GM12878 (cell line): ENCODE data around the gene ARL3. TPM values are rescaled to one million over a fixed set of nuclear protein-coding genes. Genes with fewer than 3 reads are reported as not detected.

Experiments
- ATAC-seq: fragments of 200-7000 bp; cut with Tn5 transposase; 3 replicates; pipeline ENCODE4 v1.9.1; 2020; ENCODE audit warnings: mild to moderate bottlenecking, moderate library complexity
- BruUV-seq: library from RNA; stranded (reverse); fragments of 400-500 nt; replicated peaks from 2 replicates; lab custom pipeline; 2021; lab: Mats Ljungman, UMichigan
- CTCF ChIA-PET: fragments of 300-600 bp; sonication (Branson Sonifier 250); formaldehyde crosslinking; extraction: SDS; loops from one replicate; lab custom pipeline; 2021; ENCODE audit warnings: inconsistent platforms; lab: Yijun Ruan, JAX
- POLR2A ChIA-PET: fragments of 350-600 bp; formaldehyde crosslinking; extraction: SDS; loops from one replicate; lab custom pipeline; 2021; ENCODE audit warnings: inconsistent platforms; lab: Charles Lee
- RAD21 ChIA-PET: fragments of 300-600 bp; sonication (Branson Sonifier 250); formaldehyde crosslinking; loops from one replicate; lab custom pipeline; 2023; ENCODE audit warnings: antibody characterized with exemption; ENCODE audit not compliant: unreplicated experiment; lab: Charles Lee
- SMC1A ChIA-PET: fragments of 300-600 bp; sonication (Branson Sonifier 250); formaldehyde crosslinking; loops from one replicate; lab custom pipeline; 2023; ENCODE audit not compliant: unreplicated experiment, uncharacterized antibody; lab: Charles Lee
- DNase-seq: peaks from one replicate; pipeline ENCODE4 v3.0.0-alpha.2; 2011; ENCODE audit warnings: low read depth, low spot score
- FAIRE-seq: peaks from 3 replicates; lab custom pipeline; 2011; peaks lifted over from hg19 to GRCh38; lab: Jason Lieb, UNC
- H2AFZ ChIP-seq: 2 replicates; pipeline ENCODE4 v1.6.0; 2011; ENCODE audit warnings: low read depth, low read length, control low read depth; ENCODE audit not compliant: control insufficient read depth
- H3K27ac ChIP-seq: 2 replicates; pipeline ENCODE4 v1.5.1; 2011; ENCODE audit warnings: control low read depth; ENCODE audit not compliant: control insufficient read depth, insufficient read depth
- H3K27me3 ChIP-seq, 2 experiments: replicated peaks in 1 of 2; 2 replicates each; pipeline versions ENCODE4 v1.6.0 to v1.6.1; 2011; ENCODE audit warnings: low read length in 1 of 2; ENCODE audit not compliant: control insufficient read depth in 2 of 2, insufficient read depth in 2 of 2
- H3K36me3 ChIP-seq, 2 experiments: 2 replicates each; pipeline ENCODE4 v1.5.1; 2011; ENCODE audit warnings: low read length in 1 of 2; ENCODE audit not compliant: control insufficient read depth in 2 of 2, insufficient read depth in 2 of 2
- H3K4me1 ChIP-seq: 2 replicates; pipeline ENCODE4 v1.6.1; 2011; ENCODE audit warnings: mild to moderate bottlenecking, low read length, moderate library complexity, mixed read lengths; ENCODE audit not compliant: control insufficient read depth, insufficient read depth
- H3K4me2 ChIP-seq: 2 replicates; pipeline ENCODE4 v1.6.0; 2011; ENCODE audit warnings: control low read depth; ENCODE audit not compliant: control insufficient read depth, insufficient read depth
- H3K4me3 ChIP-seq: fragments of 200-600 bp; sonication (generic); 2 replicates; pipeline ENCODE4 v1.5.1; 2016
- H3K79me2 ChIP-seq: 2 replicates; pipeline ENCODE4 v1.6.0; 2011; ENCODE audit warnings: low read length; ENCODE audit not compliant: control insufficient read depth, insufficient read depth
- H3K9ac ChIP-seq: 2 replicates; pipeline ENCODE4 v1.8.0; 2011; ENCODE audit warnings: low read length, control low read depth, mixed read lengths; ENCODE audit not compliant: control insufficient read depth, insufficient read depth
- H3K9me3 ChIP-seq: replicated peaks from 3 replicates; pipeline ENCODE4 v1.5.1; 2011; ENCODE audit warnings: mild to moderate bottlenecking, low read length; ENCODE audit not compliant: control insufficient read depth, insufficient read depth
- H4K20me1 ChIP-seq: 2 replicates; pipeline ENCODE4 v1.6.0; 2011; ENCODE audit not compliant: control insufficient read depth, insufficient read depth
- CREB1 ChIP-seq: IDR thresholded peaks from 2 replicates; pipeline ENCODE4 v1.6.1; 2012; ENCODE audit warnings: low read depth, mild to moderate bottlenecking, inconsistent platforms
- ESRRA ChIP-seq: IDR thresholded peaks from 2 replicates; pipeline ENCODE4 v1.6.1; 2012; ENCODE audit warnings: mild to moderate bottlenecking, low read length, improper control_type of control experiment
- HDAC6 ChIP-seq: fragments of 200-600 bp; sonication (generic); IDR thresholded peaks from one replicate; pipeline ENCODE4 v1.8.0; 2017; ENCODE audit warnings: antibody characterized with exemption; ENCODE audit not compliant: unreplicated experiment
- NFIC ChIP-seq: IDR thresholded peaks from 2 replicates; pipeline ENCODE4 v1.6.1; 2012; ENCODE audit warnings: low read depth, mild to moderate bottlenecking, inconsistent platforms, low read length, moderate library complexity
- NFYA ChIP-seq: IDR thresholded peaks from 2 replicates; pipeline ENCODE4 v1.6.1; 2011; ENCODE audit warnings: low read depth, mild to moderate bottlenecking, low read length, improper control_type of control experiment, borderline replicate concordance
- NRF1 ChIP-seq: conservative IDR thresholded peaks from 2 replicates; pipeline ENCODE4 v1.6.1; 2011; ENCODE audit warnings: mild to moderate bottlenecking, low read depth, low read length, improper control_type of control experiment
- POLR2AphosphoS2 ChIP-seq: IDR thresholded peaks from 2 replicates; pipeline ENCODE4 v1.6.1; 2011; ENCODE audit warnings: low read depth, mild to moderate bottlenecking, low read length, improper control_type of control experiment, moderate library complexity
- SUZ12 ChIP-seq: fragments of 200-600 bp; sonication (generic); IDR thresholded peaks from one replicate; pipeline ENCODE4 v1.6.1; 2018; ENCODE audit warnings: antibody characterized with exemption, mild to moderate bottlenecking; ENCODE audit not compliant: unreplicated experiment
- TCF7 ChIP-seq: IDR thresholded peaks from 2 replicates; pipeline ENCODE4 v1.6.1; 2014; ENCODE audit warnings: antibody characterized with exemption, borderline replicate concordance
- ZNF217 ChIP-seq: fragments of 450-650 bp; IDR thresholded peaks from 2 replicates; pipeline ENCODE4 v1.6.1; 2017; ENCODE audit warnings: antibody characterized with exemption, mild to moderate bottlenecking
- WGBS: methylation state at CpG from one replicate; pipeline ENCODE4 v1.1.6; 2016; ENCODE audit warnings: low lambda C conversion rate; ENCODE audit not compliant: insufficient replicate concordance, insufficient coverage; ENCODE audit errors: missing lambda C conversion rate; 5-methylcytosine and 5-hydroxymethylcytosine counted together
- in situ Hi-C: fragments of 300-500 bp; cut with MboI; formaldehyde crosslinking; loops from 9 replicates; pipeline ENCODE4 v1.14.3; 2018; ENCODE audit warnings: mixed read lengths
- intact Hi-C: fragments of 100-400 bp; cut with micrococcal nuclease; formaldehyde crosslinking; loops from one replicate; pipeline ENCODE4 v1.14.2; 2022; ENCODE audit not compliant: unreplicated experiment
- polyA plus RNA-seq, 11 experiments: library from polyadenylated mRNA; depleted of rRNA in 4 of 11; unstranded in 6 of 11; stranded (reverse) in 5 of 11; fragments of >200 nt; fragmentation: Nextera tagmentation in 4 of 11; fragmentation: Illumina TruSeq in 1 of 11; extraction: Ambion mirVana in 4 of 11; extraction: Trizol in 1 of 11; gene quantifications; 1 replicate in 1 of 11; 2 replicates in 10 of 11; pipeline versions ENCODE4 v1.2.1 to v1.2.3, GENCODE V29; 2011 to 2016; ENCODE audit warnings: inconsistent platforms in 2 of 11, missing spikeins in 2 of 11, low read depth in 1 of 11
- total RNA-seq, 4 experiments: library from RNA; depleted of rRNA in 3 of 4; stranded (reverse); fragments of >200 nt in 3 of 4; fragmentation: Illumina TruSeq in 1 of 4; extraction: Trizol in 1 of 4; gene quantifications; 2 replicates each; pipeline versions ENCODE4 v1.2.1 to v1.2.3, GENCODE V29; 2013 to 2021
- TF ChIP-seq, protein P1 (sequence below): fragments of 450-650 bp; IDR thresholded peaks from 2 replicates; pipeline ENCODE4 v1.6.1; 2018; ENCODE audit warnings: mild to moderate bottlenecking, low read depth, moderate library complexity; ENCODE audit not compliant: partially characterized antibody
- TF ChIP-seq, protein P2 (sequence below): fragments of 450-650 bp; IDR thresholded peaks from 2 replicates; pipeline ENCODE4 v1.6.1; 2018; ENCODE audit warnings: borderline replicate concordance, mild to moderate bottlenecking; ENCODE audit not compliant: partially characterized antibody
- TF ChIP-seq, protein P3 (sequence below): IDR thresholded peaks from 2 replicates; pipeline ENCODE4 v1.6.1; 2012; ENCODE audit warnings: low read length, inconsistent platforms
- TF ChIP-seq, protein P4 (sequence below): fragments of 450-650 bp; conservative IDR thresholded peaks from 2 replicates; pipeline ENCODE4 v1.6.1; 2017; ENCODE audit warnings: mild to moderate bottlenecking, moderate library complexity
- TF ChIP-seq, protein P5 (sequence below): IDR thresholded peaks from 2 replicates; pipeline ENCODE4 v1.6.1; 2012; ENCODE audit warnings: low read depth, low read length, improper control_type of control experiment

ARL3 gene
- total and polyA plus RNA-seq, 10 of the 15 experiments (the other 5 are each of a cell fraction or from before 2014, with no cell fraction given), result 4.9 to 26.1 (median 11.0) TPM

DNA sequence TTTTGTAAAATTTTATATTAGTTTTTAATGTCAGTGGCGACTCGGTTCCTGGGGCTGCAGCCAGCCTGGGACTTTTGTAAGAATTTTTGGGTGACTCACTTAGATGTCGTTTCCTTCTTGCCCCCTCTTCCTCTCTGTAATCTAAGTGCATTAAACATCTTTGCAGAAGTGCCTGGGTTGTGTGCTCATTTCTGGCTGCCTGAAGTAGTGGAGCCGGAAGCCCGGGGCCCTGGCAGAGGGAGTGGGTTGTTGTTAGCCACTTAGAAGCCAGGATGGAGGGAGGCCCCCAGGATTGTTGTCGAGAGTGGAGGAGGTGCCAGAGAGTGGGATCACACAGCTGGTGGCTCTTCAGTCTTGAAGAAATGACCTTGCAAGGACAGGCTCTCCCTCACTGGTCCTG, 80.9 kb downstream of the ARL3 start:
- ChIA-PET POLR2A (interaction anchor here (0.5 kb wide), 1 partner anchor 30 kb away, joined by 5 read pairs; no protein-coding TSS in a partner anchor), SMC1A (interaction anchor here (1.0 kb wide), 1 partner anchor 24 kb away, joined by 3 read pairs; no protein-coding TSS in a partner anchor), RAD21 (interaction anchor here (0.6 kb wide), 1 partner anchor 571 kb away, joined by 3 read pairs; no protein-coding TSS in a partner anchor), CTCF (no interaction called here)
- WGBS, result 1% methylated on average over 6 of the region's 6 CpGs
- no TSS peak for BruUV-seq
- Histone ChIP-seq H3K36me3 (no peaks in the 10 kb centered on the region; a peak in 1 of 4 replicates), H4K20me1 (no peaks in the 10 kb centered on the region), H2AFZ (no peak overlapping the region), H3K4me1 (no peaks in the 10 kb centered on the region), H3K4me2 (no peak overlapping the region), H3K79me2 (no peaks in the 10 kb centered on the region), H3K9ac (no peak overlapping the region), H3K27me3 (no peaks in the 10 kb centered on the region), H3K4me3 (no peak overlapping the region), H3K27ac (no peak overlapping the region), H3K9me3 (no peaks in the 10 kb centered on the region)
- peak; percentile 56 for ATAC-seq
- in situ Hi-C loops, result no loop called here
- DNase-seq, result no peak
- no peak for FAIRE-seq
- intact Hi-C loops, result no loop called here
- TF ChIP-seq ESRRA, result no peak
- TF ChIP-seq, protein P1, sequence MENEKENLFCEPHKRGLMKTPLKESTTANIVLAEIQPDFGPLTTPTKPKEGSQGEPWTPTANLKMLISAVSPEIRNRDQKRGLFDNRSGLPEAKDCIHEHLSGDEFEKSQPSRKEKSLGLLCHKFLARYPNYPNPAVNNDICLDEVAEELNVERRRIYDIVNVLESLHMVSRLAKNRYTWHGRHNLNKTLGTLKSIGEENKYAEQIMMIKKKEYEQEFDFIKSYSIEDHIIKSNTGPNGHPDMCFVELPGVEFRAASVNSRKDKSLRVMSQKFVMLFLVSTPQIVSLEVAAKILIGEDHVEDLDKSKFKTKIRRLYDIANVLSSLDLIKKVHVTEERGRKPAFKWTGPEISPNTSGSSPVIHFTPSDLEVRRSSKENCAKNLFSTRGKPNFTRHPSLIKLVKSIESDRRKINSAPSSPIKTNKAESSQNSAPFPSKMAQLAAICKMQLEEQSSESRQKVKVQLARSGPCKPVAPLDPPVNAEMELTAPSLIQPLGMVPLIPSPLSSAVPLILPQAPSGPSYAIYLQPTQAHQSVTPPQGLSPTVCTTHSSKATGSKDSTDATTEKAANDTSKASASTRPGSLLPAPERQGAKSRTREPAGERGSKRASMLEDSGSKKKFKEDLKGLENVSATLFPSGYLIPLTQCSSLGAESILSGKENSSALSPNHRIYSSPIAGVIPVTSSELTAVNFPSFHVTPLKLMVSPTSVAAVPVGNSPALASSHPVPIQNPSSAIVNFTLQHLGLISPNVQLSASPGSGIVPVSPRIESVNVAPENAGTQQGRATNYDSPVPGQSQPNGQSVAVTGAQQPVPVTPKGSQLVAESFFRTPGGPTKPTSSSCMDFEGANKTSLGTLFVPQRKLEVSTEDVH, result no peak
- no peak for TF ChIP-seq ZNF217
- no peak for TF ChIP-seq NFYA
- TF ChIP-seq HDAC6, result no peak
- TF ChIP-seq SUZ12, result no peak
- no peak for TF ChIP-seq CREB1
- TF ChIP-seq, protein P2, sequence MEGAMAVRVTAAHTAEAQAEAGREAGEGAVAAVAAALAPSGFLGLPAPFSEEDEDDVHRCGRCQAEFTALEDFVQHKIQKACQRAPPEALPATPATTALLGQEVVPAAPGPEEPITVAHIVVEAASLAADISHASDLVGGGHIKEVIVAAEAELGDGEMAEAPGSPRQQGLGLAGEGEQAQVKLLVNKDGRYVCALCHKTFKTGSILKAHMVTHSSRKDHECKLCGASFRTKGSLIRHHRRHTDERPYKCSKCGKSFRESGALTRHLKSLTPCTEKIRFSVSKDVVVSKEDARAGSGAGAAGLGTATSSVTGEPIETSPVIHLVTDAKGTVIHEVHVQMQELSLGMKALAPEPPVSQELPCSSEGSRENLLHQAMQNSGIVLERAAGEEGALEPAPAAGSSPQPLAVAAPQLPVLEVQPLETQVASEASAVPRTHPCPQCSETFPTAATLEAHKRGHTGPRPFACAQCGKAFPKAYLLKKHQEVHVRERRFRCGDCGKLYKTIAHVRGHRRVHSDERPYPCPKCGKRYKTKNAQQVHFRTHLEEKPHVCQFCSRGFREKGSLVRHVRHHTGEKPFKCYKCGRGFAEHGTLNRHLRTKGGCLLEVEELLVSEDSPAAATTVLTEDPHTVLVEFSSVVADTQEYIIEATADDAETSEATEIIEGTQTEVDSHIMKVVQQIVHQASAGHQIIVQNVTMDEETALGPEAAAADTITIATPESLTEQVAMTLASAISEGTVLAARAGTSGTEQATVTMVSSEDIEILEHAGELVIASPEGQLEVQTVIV, result no peak
- TF ChIP-seq NRF1, result no peak
- no peak for TF ChIP-seq POLR2AphosphoS2
- TF ChIP-seq, protein P3, sequence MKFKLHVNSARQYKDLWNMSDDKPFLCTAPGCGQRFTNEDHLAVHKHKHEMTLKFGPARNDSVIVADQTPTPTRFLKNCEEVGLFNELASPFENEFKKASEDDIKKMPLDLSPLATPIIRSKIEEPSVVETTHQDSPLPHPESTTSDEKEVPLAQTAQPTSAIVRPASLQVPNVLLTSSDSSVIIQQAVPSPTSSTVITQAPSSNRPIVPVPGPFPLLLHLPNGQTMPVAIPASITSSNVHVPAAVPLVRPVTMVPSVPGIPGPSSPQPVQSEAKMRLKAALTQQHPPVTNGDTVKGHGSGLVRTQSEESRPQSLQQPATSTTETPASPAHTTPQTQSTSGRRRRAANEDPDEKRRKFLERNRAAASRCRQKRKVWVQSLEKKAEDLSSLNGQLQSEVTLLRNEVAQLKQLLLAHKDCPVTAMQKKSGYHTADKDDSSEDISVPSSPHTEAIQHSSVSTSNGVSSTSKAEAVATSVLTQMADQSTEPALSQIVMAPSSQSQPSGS, result no peak
- TF ChIP-seq, protein P4, sequence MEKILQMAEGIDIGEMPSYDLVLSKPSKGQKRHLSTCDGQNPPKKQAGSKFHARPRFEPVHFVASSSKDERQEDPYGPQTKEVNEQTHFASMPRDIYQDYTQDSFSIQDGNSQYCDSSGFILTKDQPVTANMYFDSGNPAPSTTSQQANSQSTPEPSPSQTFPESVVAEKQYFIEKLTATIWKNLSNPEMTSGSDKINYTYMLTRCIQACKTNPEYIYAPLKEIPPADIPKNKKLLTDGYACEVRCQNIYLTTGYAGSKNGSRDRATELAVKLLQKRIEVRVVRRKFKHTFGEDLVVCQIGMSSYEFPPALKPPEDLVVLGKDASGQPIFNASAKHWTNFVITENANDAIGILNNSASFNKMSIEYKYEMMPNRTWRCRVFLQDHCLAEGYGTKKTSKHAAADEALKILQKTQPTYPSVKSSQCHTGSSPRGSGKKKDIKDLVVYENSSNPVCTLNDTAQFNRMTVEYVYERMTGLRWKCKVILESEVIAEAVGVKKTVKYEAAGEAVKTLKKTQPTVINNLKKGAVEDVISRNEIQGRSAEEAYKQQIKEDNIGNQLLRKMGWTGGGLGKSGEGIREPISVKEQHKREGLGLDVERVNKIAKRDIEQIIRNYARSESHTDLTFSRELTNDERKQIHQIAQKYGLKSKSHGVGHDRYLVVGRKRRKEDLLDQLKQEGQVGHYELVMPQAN, result no peak
- TF ChIP-seq, protein P5, sequence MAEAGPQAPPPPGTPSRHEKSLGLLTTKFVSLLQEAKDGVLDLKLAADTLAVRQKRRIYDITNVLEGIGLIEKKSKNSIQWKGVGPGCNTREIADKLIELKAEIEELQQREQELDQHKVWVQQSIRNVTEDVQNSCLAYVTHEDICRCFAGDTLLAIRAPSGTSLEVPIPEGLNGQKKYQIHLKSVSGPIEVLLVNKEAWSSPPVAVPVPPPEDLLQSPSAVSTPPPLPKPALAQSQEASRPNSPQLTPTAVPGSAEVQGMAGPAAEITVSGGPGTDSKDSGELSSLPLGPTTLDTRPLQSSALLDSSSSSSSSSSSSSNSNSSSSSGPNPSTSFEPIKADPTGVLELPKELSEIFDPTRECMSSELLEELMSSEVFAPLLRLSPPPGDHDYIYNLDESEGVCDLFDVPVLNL, result no peak
- no peak for TF ChIP-seq TCF7
- TF ChIP-seq NFIC, result no peak
